Left forelimb (tissue), 1 donor: Measurements from ENCODE around the gene RAPGEF3.

Experiments
- DNase-seq: peaks from one replicate; pipeline ENCODE4 v3.0.0-alpha.2; 2018; ENCODE audit warnings: low spot score

The RAPGEF3 gene

DNA sequence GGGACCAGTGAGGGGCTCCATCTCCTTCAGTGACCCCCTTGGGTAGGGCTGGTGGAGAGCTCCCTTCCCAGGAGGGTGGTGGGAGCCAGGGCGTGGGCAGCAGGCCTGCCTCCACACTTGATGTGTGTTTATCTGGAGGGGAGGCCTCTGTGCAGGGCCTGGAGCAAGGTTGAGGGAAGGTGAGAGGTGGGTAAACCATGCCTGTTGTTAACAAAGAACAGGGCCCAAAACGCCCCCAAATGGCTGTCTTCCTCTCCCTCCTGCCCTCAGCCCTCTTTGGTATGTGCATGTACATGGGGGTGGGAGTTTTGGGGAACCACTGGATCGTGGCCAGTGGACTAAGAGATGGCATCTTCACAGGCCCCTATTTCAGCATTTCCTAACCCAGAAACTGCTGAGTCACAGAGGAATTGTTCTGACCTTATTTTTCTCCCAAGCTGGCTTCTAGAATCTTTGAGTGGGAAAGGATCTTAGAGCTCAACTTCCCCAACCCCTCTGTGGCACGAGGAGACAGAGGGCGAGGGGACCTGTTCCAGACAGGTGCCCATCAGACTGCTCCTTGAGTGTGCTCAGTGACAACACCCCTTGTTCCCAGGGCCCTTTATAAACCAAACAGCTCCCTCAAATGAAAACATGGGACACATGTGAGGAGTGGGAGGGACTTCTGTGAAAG lies 17.9 kb upstream of the RAPGEF3 start:
- no peak for DNase-seq

DNA sequence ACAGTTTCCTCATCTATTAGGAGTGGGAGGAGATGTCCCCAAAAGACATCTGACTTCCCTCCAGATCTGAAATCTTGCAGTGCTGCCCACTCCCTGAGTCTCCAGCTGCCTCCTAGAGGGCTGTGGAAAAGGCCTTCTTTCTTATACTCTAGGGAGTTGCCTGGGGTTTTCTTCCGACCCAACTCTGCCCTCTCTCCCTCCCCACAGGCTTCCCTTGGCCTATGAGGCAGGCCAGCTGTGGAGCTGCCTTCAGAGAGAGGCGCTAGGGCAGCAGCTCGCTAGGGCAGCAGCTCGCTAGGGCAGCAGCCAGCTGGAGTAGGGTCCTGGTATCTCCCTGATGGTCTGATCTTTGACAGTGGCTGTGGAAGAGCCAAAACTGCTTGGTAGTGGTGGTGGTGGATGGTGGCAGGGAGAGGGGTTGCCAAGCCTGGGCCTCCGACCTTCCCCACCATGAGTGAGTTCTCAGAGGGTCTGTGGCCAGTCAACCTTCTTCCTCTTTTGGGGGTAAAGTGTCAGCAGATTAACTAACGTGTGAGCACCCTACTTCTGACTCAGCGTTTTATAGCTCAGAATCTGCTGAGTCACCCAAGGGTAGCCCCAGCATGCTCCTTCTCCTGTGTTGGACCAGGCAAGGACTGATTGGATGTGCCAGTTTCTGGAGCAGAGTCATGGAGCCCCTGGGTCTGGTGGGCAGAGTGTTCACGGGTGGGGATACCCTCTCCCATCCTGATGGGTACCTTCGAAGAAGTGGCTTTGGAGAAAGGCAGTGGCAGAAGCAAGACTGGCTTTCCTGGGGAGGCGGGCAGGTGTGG lies 16.6 kb upstream of the RAPGEF3 start:
- no peak for DNase-seq

DNA sequence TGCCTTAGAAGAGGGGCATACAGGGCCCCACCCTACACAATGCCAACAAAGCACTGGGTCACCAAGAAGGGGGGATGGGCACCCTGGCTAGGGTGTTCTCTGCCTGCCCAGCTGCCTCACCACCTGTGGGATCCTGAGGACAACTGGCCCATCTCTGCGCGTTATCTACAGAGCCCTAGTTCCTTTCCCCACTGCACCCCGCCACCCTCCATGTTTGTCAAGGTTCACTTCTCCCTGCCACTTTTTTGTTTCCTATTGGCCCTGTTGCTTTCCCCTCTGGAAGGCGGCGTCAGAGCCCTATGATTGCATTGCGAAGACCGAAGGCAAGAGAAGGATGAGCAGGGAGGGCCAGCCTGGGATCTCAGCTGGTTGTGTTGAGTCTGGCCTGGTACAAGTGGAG lies 16.0 kb upstream of the RAPGEF3 start:
- DNase-seq: no peak

DNA sequence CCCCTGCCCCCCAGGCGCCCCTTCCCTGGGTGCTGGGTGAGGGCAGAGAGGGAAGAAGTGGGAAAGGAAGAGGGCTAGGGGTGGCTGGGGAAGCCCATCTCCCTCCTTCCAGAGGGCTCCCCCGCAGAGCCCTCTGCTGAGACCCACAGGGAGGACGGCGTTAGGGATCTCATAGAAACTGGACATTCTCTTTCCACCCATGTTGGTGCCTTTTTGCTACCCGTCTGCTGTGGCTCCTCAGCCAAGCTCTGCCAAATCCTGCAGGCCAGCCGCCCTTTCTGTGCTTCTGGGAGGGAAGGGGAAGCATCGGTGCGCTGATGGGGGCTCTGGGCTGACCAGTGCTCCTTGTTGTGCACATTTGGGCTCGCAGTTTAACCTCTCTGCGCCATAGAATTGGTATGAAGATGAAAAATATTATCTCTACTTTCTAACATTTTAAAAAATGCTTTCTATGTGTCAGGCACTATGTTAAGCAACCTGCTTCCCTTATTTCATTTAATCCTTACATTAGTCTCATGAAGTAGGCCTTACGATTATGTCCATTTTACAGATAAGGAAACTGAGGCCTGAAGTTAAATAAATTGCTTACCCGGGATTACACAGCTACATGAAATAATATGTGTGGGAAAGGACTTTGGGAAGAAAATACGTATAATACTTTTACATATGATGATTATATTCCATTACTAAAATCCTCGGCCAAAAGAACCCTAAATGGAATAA lies 15.3 kb upstream of the RAPGEF3 start:
- DNase-seq: no peak

DNA sequence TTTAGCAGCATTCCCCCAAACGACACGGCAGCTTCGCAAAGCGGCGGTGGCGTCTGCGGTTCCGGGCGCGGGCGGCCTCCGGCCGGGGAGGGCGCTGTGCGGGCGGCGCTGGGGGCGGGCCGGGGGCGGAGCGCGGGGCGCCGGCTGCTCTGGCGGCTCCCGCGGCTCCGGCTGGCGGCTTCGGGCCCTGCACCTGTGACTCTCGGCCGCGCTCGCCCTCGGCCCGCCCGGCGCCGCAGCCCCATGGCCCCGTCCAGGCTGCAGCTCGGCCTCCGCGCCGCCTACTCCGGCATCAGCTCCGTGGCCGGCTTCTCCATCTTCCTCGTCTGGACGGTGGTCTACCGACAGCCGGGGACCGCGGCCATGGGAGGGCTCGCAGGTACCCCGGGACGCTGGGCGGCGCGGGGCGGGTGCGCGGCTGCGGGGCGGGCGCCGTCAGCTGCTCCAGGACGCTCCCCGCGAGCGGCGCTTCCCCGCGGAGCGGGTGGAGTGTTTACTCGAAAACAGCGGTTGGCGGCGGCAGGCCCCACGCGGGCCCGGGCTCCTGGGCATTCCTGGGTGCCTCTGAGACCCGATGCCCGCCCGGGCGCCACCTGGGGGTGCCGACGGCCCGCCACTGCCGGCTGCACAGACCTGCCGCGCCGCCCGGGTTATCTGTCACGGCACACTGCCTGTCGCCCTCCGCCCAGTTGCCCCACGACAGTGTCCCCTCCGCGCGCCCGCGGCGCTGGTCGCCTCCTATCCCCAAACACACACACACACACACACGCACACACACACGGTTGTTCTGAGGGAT lies 14.6 kb upstream of the RAPGEF3 start, which contains the start of gene SLC48A1:
Gene SLC48A1 (plus strand): TSS at position 177 of the 796 bp plus-strand sequence. CDS start 67 bp downstream, at position 244.
- peak; percentile 85 for DNase-seq

DNA sequence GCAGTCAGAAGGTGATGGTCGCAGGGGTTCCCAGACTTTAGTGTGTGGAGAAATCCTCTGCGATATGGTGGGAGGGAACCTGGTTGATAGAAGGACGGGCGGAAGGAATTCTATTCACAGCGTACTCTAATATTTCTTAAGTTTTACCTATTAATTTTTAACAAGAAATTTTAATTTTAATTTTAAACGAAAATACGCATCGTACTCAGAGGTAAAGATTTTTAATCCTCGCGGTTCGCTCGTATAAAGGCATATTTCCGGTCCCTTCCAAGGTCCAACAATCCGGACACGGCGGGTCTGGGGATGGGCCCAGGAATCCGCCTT lies 14.0 kb upstream of the RAPGEF3 start:
- DNase-seq: no peak

DNA sequence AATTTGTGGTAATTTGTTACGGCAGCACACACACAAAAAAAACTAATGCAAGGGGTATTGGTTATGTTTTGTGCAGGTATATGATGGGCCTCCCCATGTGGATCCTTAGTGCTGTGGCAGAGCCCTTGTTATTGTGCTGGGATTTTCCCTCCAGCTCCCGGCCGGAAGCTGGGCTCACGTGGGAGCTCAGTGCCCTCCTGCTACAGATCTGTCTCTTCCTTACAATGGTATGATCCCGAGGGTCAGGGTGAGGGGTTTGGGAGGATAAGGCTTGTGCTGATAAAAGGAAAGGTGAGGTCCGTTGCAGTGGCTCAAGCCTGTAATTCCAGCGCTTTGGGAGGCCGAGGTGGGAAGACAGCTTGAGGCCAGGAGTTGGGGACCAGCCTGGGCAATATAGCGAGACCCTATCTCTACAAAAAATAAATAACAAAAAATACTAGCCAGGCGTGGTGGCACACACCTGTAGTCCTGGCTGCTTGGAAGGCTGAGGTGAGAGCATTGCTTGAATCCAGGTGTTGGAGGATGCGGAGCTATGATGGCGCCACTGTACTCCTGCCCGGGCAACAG lies 13.5 kb upstream of the RAPGEF3 start:
- no peak for DNase-seq

DNA sequence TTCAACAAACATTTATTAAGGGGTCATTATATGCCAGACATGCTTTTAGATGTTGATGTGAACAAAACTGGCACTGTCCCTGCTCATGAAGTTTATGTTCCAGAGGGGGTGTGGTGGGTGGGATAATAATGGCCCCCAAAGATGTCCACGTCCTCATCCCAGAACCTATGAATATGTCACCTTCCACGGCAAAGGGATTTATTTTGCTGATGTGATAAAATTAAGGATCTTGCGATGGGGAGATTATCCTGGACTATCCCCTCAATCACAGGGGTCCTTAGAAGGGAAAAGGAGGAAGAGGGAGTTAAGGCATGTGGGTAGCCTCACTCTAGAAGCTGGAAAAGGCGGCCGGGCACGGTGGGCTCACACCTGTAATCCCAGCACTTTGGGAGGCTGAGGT lies 12.6 kb upstream of the RAPGEF3 start:
- no peak for DNase-seq

DNA sequence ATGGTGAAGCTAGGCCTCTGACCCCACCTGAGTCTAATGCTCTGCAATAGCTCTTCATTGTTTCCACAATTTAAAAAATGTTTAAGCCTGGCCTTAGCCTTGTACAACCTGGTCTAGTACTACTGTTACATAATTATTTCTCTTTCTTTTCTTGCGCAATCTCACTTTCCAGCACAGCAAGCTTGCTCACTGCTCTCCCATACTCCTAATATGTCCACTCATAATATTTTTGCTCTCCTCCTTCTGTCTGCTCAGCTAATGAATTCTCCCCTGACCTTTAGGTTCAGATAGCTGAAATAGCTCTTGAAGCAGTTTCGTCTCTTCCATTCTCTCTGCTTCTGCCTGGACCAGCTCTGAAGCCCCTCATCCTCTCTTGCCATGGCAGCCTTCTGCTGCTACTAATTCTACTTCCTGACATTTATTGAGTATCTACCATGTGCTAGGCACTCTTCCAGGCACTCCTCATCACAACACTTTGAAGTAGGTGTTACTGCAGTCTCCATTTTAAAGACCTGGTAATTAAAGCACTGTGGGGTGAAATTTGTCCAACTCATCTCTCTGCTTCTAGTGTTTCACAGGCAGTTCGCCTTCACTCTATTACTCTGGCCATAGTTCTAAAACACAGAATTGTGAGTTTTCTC lies 11.5 kb upstream of the RAPGEF3 start:
- no peak for DNase-seq

DNA sequence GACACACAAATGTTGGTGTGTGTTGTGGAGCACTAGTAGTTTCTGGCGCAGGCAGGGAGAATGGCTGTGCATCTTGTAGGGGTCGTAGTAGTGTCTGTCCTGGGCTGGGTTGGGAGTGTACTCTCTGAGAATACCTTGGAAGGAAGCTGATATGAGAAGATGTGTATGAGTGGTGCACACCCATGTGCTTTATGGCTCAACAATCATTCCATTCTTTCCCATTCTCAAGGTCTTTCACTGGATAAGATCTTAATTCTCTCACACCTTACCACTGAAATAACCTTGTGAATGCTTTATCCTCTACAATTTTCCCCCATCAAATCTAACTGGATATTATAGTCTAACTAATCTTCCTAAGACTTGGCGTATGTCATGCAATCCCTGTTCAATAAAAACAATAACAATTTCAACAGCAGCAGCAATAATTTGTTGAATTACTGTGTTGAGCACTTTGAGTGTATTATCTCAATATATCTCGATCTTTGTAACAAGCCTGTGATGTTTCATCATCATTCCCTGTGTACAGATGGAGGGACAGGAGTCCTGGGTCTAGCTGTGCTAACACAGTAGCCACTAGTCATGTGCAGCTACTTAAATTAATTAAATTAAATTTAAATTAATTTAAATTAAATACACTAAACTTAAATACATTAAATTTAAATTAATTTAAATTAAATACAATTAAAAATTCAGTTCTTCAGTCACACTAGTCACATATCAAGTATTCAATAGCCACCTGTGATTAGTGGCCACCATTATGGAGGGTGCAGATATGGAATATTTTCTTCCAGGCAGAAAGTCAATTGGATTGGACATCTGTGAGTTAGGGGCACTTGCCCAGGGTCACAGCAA lies 10.8 kb upstream of the RAPGEF3 start:
- DNase-seq: no peak

DNA sequence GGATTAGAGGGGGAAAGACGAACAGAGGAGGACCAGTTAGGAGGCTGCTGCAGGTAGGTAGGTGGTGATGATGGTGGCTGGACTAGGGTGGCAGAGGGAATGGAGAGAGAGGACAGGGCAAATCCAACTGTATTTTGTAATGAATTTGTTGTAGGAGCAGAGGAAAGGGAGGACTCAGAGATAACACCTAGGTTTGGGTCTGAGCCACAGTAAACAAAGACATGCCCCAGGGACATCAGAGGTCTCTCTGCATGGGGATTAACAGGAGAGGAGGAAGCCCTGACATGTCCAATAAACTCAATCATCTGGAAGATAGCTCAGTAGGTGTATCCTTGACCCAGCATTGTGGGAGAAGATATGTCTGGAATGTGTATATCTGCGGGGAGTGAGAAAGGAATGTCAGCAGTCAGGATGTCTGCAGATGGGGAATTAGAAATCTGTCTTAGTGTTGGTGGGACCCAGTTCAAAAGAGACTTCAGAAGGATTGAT lies 9.7 kb upstream of the RAPGEF3 start:
- no peak for DNase-seq

DNA sequence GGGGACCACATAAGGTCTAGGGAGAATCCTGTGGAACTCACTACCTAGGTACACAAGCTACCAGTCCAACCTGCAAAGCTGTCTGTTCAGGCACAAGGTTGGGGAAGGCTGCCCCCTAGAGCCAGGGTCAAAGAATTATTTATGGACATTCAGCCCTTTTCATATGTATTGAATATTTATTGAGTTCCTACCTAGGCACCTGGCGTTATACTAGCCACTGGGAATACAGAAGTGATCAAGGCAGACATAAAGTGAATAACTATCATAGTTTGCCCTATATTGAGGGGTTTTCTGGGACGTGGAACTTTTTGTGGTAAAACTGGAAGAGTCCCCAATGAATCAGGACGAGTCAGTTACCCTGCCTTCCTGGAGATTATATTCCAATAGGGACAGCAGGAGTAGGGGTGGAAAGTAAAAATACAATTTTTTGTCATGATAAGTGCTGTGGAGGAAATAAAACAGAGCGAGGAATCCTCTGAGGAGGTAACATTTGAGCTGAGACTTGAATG lies 8.6 kb upstream of the RAPGEF3 start:
- DNase-seq: no peak

DNA sequence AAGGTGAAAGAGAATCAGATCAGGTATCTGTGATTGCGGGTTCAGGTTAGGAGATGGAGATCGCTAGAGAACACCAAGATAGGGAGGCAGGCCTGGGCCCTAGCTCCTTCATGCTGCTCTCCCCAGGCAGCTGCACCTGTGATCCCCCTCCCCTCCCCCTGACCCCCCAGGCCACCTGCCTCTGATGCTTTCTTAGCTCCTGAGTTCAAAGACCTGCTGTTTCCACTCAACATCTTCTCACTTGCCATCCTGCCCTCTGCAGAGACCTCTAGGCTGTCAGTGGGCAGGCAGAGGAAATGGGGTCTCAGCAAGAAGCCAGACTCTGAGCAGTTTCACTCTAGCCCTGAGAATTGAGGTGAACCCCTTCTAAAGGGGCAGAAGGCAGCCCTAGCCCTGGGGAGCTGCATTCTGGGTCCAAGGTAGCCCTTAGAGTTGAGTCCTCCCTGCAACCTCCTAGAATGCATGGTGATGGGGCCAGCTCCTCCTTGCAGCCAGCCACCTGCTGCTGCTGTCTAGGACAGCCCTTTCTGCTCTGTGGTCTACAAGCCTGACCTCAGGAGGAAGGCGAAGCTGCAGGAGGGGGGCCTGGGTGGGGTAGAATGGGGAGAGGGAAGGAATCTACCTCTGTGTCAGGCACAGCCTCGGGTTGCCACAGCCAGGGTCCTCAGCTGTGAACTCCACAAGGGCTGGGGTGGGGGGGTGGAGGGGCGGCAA lies 8.0 kb upstream of the RAPGEF3 start:
- DNase-seq: no peak

DNA sequence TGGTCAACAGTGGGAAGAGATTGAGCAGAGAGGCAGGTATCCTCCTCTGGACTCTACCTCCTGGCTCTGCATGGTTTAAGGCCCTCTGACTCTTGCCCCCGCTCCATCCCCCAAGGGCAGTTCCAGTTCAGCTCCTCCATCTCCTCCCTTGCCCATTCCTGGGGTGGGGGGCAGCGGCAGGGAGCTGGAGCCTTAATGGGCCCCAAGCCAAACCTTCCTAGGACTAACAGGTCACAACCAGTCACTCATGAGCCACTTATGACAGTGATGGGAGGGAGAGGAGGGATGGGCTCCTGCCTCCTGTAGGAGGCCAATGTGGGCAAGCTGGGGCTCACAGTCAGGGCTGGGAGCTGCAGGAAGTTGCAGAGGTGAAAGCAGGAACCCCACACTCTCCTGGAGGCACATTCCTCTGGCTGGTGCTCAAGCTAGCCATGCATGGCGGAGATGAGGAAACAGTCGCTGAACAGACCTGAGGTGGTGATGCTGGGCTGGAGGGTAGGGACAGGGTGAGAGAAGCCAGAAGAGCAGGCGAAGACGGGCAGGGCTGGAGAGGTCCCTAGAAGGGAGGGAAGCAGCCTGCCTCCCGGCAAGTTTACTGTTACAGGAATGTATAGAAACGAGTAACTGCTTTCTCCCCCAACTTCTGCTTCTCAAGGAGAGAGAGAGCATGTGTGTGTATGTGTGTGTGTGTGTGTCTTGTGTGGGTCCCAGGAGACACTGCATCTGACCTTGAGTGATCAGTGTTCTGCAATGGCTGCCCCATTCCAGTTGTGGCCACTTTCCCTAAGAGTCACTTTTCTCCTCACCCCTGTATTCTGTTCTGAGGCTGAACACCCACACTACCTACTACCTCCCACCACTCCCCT lies 5.0 kb upstream of the RAPGEF3 start:
- no peak for DNase-seq

DNA sequence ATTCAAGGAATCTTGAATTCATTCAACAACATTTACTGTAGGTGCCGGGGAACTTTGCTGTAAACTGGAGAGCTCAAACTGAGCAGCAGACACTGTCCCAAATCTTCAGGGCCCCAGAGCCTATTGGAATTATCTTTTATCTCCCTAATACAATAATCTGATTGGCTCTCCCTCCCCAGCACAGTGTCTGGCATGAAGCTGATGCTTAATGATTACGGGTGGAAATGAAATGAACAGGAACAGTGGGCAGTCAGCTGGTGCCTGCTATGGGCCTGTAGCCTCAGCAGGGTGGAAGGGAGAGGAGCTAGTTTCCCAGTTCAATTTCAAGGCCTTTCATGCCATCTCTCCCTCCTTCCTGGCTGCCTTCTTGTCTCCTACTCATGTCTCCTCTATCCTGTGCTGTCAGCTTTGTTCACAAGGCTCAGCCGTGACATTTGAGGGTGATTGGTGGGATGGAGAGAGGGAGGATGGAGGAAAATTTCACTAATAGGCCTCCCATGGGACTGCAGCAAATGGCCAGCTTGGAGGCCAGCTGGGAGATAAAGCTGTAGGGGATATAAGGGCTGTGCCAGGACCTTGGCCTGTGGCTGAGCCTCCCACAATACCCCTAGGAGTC lies 4.3 kb upstream of the RAPGEF3 start:
- no peak for DNase-seq

DNA sequence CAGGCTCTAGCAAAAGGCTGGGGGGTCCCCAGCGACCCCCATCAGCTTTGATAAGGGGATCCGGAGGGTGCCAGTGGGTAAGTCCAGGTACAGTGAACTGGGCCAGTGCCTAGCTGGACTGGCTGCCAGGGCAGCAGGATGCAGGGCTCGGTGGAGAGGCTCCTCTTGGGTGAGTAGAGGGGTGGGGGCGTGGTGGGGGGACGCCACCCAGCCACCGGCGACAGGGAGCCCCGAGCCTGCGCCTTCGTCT lies 171 bp downstream of the RAPGEF3 start:
- no peak for DNase-seq

DNA sequence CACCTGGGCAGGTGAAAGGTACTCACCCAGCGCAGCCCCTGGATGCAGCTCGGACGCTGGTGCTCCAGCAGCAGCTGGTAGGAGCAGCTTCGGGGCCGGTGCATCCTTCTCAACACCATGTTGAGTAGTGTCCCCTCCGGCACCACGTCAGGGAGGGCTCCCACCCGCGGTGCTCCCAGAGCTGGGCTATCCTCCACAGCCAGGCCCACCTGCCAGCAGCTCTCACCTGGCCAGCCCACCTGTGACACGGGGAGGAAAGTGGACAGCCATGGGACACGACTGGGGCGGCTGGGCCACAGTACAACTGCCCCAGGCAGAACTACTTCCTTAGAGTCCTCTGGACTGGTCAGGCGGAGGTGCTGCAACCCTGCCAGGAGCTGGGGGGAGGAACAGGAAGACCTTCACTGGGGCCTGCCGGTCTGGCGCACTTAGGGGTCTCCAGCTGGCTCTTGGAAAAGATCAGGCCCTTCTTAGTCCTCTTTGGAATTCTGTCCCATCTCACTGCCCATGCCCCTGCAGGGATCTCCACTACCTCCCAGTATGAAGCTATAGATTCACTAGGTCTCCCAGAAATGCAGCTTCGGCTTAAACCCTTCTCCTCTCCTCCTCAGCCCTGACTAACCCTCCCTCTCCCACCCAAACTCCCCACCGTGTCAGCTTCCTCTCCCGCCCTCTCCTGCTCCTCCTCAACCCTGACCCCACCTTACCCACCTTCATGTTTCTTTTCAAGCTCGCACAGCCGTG lies 668 bp downstream of the RAPGEF3 start:
- no peak for DNase-seq
